Mesothelial cell of epicardium (in vitro differentiated cells): ENCODE results near the gene AKR1C1. TPM values are rescaled to one million over a fixed set of nuclear protein-coding genes. Genes with fewer than 3 reads are reported as not detected.
"Not testable (repeated sequence)": the region's sequence is repeated elsewhere in the genome, so short reads cannot be mapped to it uniquely, and the experiment has no call there.

ENCODE experiments used
- DNase-seq, 2 experiments: peaks; one replicate each; pipeline ENCODE4 v3.0.0; 2021; ENCODE audit warnings: low spot score in 2 of 2; ENCODE audit not compliant: unreplicated experiment in 2 of 2
- H3K27ac Mint-ChIP-seq: 2 replicates; pipeline ENCODE4 v1.8.0; 2021; ENCODE audit warnings: mixed read lengths
- H3K27me3 Mint-ChIP-seq: 2 replicates; pipeline ENCODE4 v1.8.0; 2021; ENCODE audit warnings: low read depth, mixed read lengths
- H3K36me3 Mint-ChIP-seq: 2 replicates; pipeline ENCODE4 v1.8.0; 2021; ENCODE audit warnings: mixed read lengths
- H3K4me1 Mint-ChIP-seq: 2 replicates; pipeline ENCODE4 v1.8.0; 2021; ENCODE audit warnings: mixed read lengths
- H3K4me3 Mint-ChIP-seq: 2 replicates; pipeline ENCODE4 v1.8.0; 2021; ENCODE audit warnings: mild to moderate bottlenecking, moderate library complexity, mixed read lengths
- H3K9me3 Mint-ChIP-seq: 2 replicates; pipeline ENCODE4 v1.8.0; 2021; ENCODE audit warnings: mixed read lengths
- CTCF ChIP-seq: fragments of 200-600 bp; sonication (generic); IDR thresholded peaks from one replicate; pipeline ENCODE4 v1.5.0; 2021; ENCODE audit warnings: antibody characterized with exemption; ENCODE audit not compliant: unreplicated experiment
- total RNA-seq: library from RNA; stranded (reverse); gene quantifications from 3 replicates; pipeline ENCODE4 v1.2.1, GENCODE V29; 2021

Gene AKR1C1
- total RNA-seq, 1 donor from 2014 or later, result 3.8 TPM

- Mint-ChIP-seq H3K4me3 (no peak overlapping the region), H3K4me1 (peaks cover 7% of the 10 kb centered on the region), H3K9me3 (peaks cover 24% of the 10 kb centered on the region), H3K27me3 (no peaks in the 10 kb centered on the region), H3K36me3 (no peaks in the 10 kb centered on the region), H3K27ac (no peak overlapping the region)
- no peak for TF ChIP-seq CTCF
- no peak for DNase-seq
These were observed 16.1 kb upstream of the AKR1C1 start for GRCh38 chr10:4947039-4947634.

GRCh38 chr10:4947635-4948596 is 15.3 kb upstream of the AKR1C1 start:
- Mint-ChIP-seq H3K27me3 (no peaks in the 10 kb centered on the region), H3K4me3 (no peak overlapping the region), H3K36me3 (no peaks in the 10 kb centered on the region), H3K4me1 (peaks cover 7% of the 10 kb centered on the region), H3K9me3 (peaks cover 27% of the 10 kb centered on the region), H3K27ac (no peak overlapping the region)
- TF ChIP-seq CTCF, result no peak
- no peak for DNase-seq

GRCh38 chr10:4951512-4952162 is 11.6 kb upstream of the AKR1C1 start:
- H3K4me1 Mint-ChIP-seq, H3K4me3 Mint-ChIP-seq, H3K27ac Mint-ChIP-seq, DNase-seq, H3K36me3 Mint-ChIP-seq, H3K27me3 Mint-ChIP-seq: not testable (repeated sequence)
- H3K9me3 Mint-ChIP-seq, result peaks cover 29% of the 10 kb centered on the region

GRCh38 chr10:4953405-4953804 is 9.8 kb upstream of the AKR1C1 start:
- no peaks in the 10 kb centered on the region for H3K4me1 Mint-ChIP-seq
- H3K36me3 Mint-ChIP-seq, result no peaks in the 10 kb centered on the region
- H3K4me3 Mint-ChIP-seq, result no peak overlapping the region
- H3K27me3 Mint-ChIP-seq, result peaks cover 2% of the 10 kb centered on the region
- H3K27ac Mint-ChIP-seq, result no peak overlapping the region
- peaks cover 24% of the 10 kb centered on the region for H3K9me3 Mint-ChIP-seq
- DNase-seq, result no peak
- TF ChIP-seq CTCF, result no peak

- H3K27me3 Mint-ChIP-seq, H3K27ac Mint-ChIP-seq, H3K4me1 Mint-ChIP-seq, DNase-seq, H3K4me3 Mint-ChIP-seq, H3K36me3 Mint-ChIP-seq: not testable (repeated sequence)
- peaks cover 21% of the 10 kb centered on the region for H3K9me3 Mint-ChIP-seq
These were observed 7.1 kb upstream of the AKR1C1 start for GRCh38 chr10:4956088-4956487.

GRCh38 chr10:4956955-4957645 is 6.1 kb upstream of the AKR1C1 start:
- DNase-seq, H3K27ac Mint-ChIP-seq, H3K4me3 Mint-ChIP-seq, H3K27me3 Mint-ChIP-seq, H3K36me3 Mint-ChIP-seq, H3K4me1 Mint-ChIP-seq: not testable (repeated sequence)
- peaks cover 20% of the 10 kb centered on the region for H3K9me3 Mint-ChIP-seq

GRCh38 chr10:4961558-4961957 is 1.7 kb upstream of the AKR1C1 start:
- not testable (repeated sequence) for H3K27ac Mint-ChIP-seq, H3K36me3 Mint-ChIP-seq, H3K4me1 Mint-ChIP-seq, DNase-seq, H3K27me3 Mint-ChIP-seq, H3K4me3 Mint-ChIP-seq
- H3K9me3 Mint-ChIP-seq, result peaks cover 11% of the 10 kb centered on the region

- not testable (repeated sequence) for H3K27ac Mint-ChIP-seq
These were observed 907 bp upstream of the AKR1C1 start for GRCh38 chr10:4962308-4962707.

GRCh38 chr10:4963815-4964154 is 570 bp downstream of the AKR1C1 start:
- not testable (repeated sequence) for H3K36me3 Mint-ChIP-seq, H3K4me1 Mint-ChIP-seq, H3K27me3 Mint-ChIP-seq, H3K27ac Mint-ChIP-seq, H3K4me3 Mint-ChIP-seq, DNase-seq
- H3K9me3 Mint-ChIP-seq, result peaks cover 13% of the 10 kb centered on the region

More at GRCh38 chr10:4962308-4962707, 907 bp upstream of the AKR1C1 start:
- H3K27me3 Mint-ChIP-seq, DNase-seq, H3K36me3 Mint-ChIP-seq, H3K4me3 Mint-ChIP-seq, H3K4me1 Mint-ChIP-seq: not testable (repeated sequence)
- H3K9me3 Mint-ChIP-seq, result peaks cover 11% of the 10 kb centered on the region

- not testable (repeated sequence) for H3K4me1 Mint-ChIP-seq, H3K4me3 Mint-ChIP-seq, DNase-seq
These were observed 2.5 kb downstream of the AKR1C1 start for GRCh38 chr10:4965763-4966162.

More at GRCh38 chr10:4965763-4966162, 2.5 kb downstream of the AKR1C1 start:
- H3K27ac Mint-ChIP-seq, H3K27me3 Mint-ChIP-seq, H3K36me3 Mint-ChIP-seq: not testable (repeated sequence)
- peaks cover 19% of the 10 kb centered on the region for H3K9me3 Mint-ChIP-seq
